Prostate gland (tissue), 2 donors: ENCODE results near the gene SUPT3H. TPM values are rescaled to one million over a fixed set of nuclear protein-coding genes. Genes with fewer than 3 reads are reported as not detected.
"Not testable (repeated sequence)": the region's sequence is repeated elsewhere in the genome, so short reads cannot be mapped to it uniquely, and the experiment has no call there.

Experiments
- DNase-seq: peaks from one replicate; pipeline ENCODE4 v3.0.0-alpha.2; 2019; ENCODE audit warnings: low spot score
- H3K27ac ChIP-seq, 2 donors: fragments of 200-600 bp; sonication (generic); 2 replicates each; pipeline ENCODE4 v1.5.1; 2017 to 2019
- H3K27me3 ChIP-seq: fragments of 200-600 bp; sonication (generic); replicated peaks from 2 replicates; pipeline ENCODE4 v1.5.1; 2019; ENCODE audit not compliant: insufficient read depth
- H3K36me3 ChIP-seq, 2 donors: fragments of 200-600 bp; sonication (generic); 1 replicate in 1 of 2; 2 replicates in 1 of 2; pipeline versions ENCODE4 v1.5.1 to v1.8.1; 2017 to 2019
- H3K4me1 ChIP-seq: fragments of 200-600 bp; sonication (generic); replicated peaks from 2 replicates; pipeline ENCODE4 v1.5.1; 2019
- H3K4me3 ChIP-seq, 2 donors: fragments of 200-600 bp; sonication (generic); 2 replicates each; pipeline ENCODE4 v1.5.1; 2017 to 2019
- H3K9me3 ChIP-seq: fragments of 200-600 bp; sonication (generic); 2 replicates; pipeline ENCODE4 v1.5.1; 2017
- CTCF ChIP-seq, 4 experiments: fragments of 200-600 bp in 2 of 4; fragments of 450-650 bp in 2 of 4; sonication (generic) in 2 of 4; IDR thresholded peaks; 1 replicate in 3 of 4; 2 replicates in 1 of 4; pipeline ENCODE4 v1.5.1; 2016 to 2019; ENCODE audit warnings: antibody characterized with exemption in 4 of 4, mild to moderate bottlenecking in 2 of 4, moderate library complexity in 2 of 4
- POLR2A ChIP-seq: fragments of 450-650 bp; IDR thresholded peaks from one replicate; pipeline ENCODE4 v1.6.1; 2016; ENCODE audit warnings: antibody characterized with exemption, mild to moderate bottlenecking
- POLR2AphosphoS5 ChIP-seq: sonication (generic); formaldehyde crosslinking; IDR thresholded peaks from one replicate; pipeline ENCODE4 v1.6.1; 2017; ENCODE audit warnings: antibody characterized with exemption
- WGBS: methylation state at CpG from one replicate; pipeline ENCODE4 v1.1.5; 2018; 5-methylcytosine and 5-hydroxymethylcytosine counted together
- intact Hi-C: fragments of 100-400 bp; cut with DNase I; formaldehyde crosslinking; loops from one replicate; pipeline ENCODE4 v1.14.2; 2022
- total RNA-seq, 2 donors: library from RNA; depleted of rRNA; stranded (reverse); fragments of >200 nt; gene quantifications; one replicate each; pipeline ENCODE4 v1.1.0, GENCODE V29; 2016

The SUPT3H gene
- total RNA-seq, 2 donors from 2014 or later = 4.6 to 13.1 TPM

GRCh38 chr6:45156075-45156474, 221.7 kb downstream of the SUPT3H start:
- TF ChIP-seq CTCF (IDR thresholded peaks at IDR 0.05) (no peak), POLR2AphosphoS5 (no peak), POLR2A (no peak)
- no peak overlapping the region for H3K27ac ChIP-seq
- H3K36me3 ChIP-seq = no peaks in the 10 kb centered on the region
- no peaks in the 10 kb centered on the region for H3K9me3 ChIP-seq
- no peaks in the 10 kb centered on the region for H3K27me3 ChIP-seq
- H3K4me1 ChIP-seq = no peaks in the 10 kb centered on the region
- no peak overlapping the region for H3K4me3 ChIP-seq
- WGBS = 78% methylated on average over 2 of the region's 2 CpGs
- DNase-seq = no peak
- intact Hi-C loops = no loop called here

GRCh38 chr6:45155341-45155894, 222.3 kb downstream of the SUPT3H start:
- Histone ChIP-seq H3K9me3 (no peaks in the 10 kb centered on the region), H3K36me3 (no peaks in the 10 kb centered on the region), H3K4me1 (no peaks in the 10 kb centered on the region), H3K27me3 (no peaks in the 10 kb centered on the region), H3K4me3 (no peak overlapping the region), H3K27ac (no peak overlapping the region)
- no peak for TF ChIP-seq POLR2A
- no peak for DNase-seq
- intact Hi-C loops = no loop called here
- WGBS = 100% methylated on average over 2 of the region's 2 CpGs

GRCh38 chr6:45154679-45155078, 223.1 kb downstream of the SUPT3H start:
- Histone ChIP-seq H3K4me1 (no peaks in the 10 kb centered on the region), H3K27me3 (no peaks in the 10 kb centered on the region), H3K4me3 (no peak overlapping the region), H3K36me3 (no peaks in the 10 kb centered on the region), H3K9me3 (no peaks in the 10 kb centered on the region), H3K27ac (no peak overlapping the region)
- TF ChIP-seq POLR2AphosphoS5 (no peak), CTCF (IDR thresholded peaks at IDR 0.05) (no peak), POLR2A (no peak)
- intact Hi-C loops = no loop called here
- WGBS = 84% methylated on average over 3 of the region's 3 CpGs
- DNase-seq = no peak

- WGBS = 89% methylated on average over 1 of the region's 1 CpG
- Histone ChIP-seq H3K27me3 (no peaks in the 10 kb centered on the region), H3K9me3 (no peaks in the 10 kb centered on the region), H3K36me3 (no peaks in the 10 kb centered on the region), H3K4me1 (no peaks in the 10 kb centered on the region), H3K27ac (no peak overlapping the region), H3K4me3 (no peak overlapping the region)
- intact Hi-C loops = no loop called here
- DNase-seq = no peak
- TF ChIP-seq POLR2A (no peak), POLR2AphosphoS5 (no peak), CTCF (IDR thresholded peaks at IDR 0.05) (no peak)
Measured at GRCh38 chr6:45148711-45149341, 228.9 kb downstream of the SUPT3H start.

GRCh38 chr6:45148278-45148677, 229.5 kb downstream of the SUPT3H start:
- Histone ChIP-seq H3K4me3 (no peak overlapping the region), H3K36me3 (no peaks in the 10 kb centered on the region), H3K9me3 (no peaks in the 10 kb centered on the region), H3K27me3 (no peaks in the 10 kb centered on the region), H3K27ac (no peak overlapping the region), H3K4me1 (no peaks in the 10 kb centered on the region)
- TF ChIP-seq POLR2AphosphoS5 = no peak
- TF ChIP-seq POLR2A = no peak
- TF ChIP-seq CTCF (IDR thresholded peaks at IDR 0.05) = no peak
- no peak for DNase-seq
- 88% methylated on average over 1 of the region's 1 CpG for WGBS
- intact Hi-C loops = no loop called here

GRCh38 chr6:45145658-45146057, 232.1 kb downstream of the SUPT3H start:
- intact Hi-C loops, H3K36me3 ChIP-seq, DNase-seq, H3K4me1 ChIP-seq, H3K27ac ChIP-seq, H3K27me3 ChIP-seq, H3K9me3 ChIP-seq, H3K4me3 ChIP-seq: not testable (repeated sequence)
- 99% methylated on average over 3 of the region's 3 CpGs for WGBS
